GM12864 (cell line): Measurements from ENCODE around the gene GRID1.

Experiments
- DNase-seq: peaks from one replicate; pipeline ENCODE4 v3.0.0-alpha.2; 2011; ENCODE audit warnings: low read depth
- H3K4me3 ChIP-seq: 2 replicates; pipeline ENCODE4 v1.5.1; 2011; ENCODE audit warnings: mild to moderate bottlenecking, low read depth, low read length, control low read depth
- TF ChIP-seq, protein P1 (sequence below): IDR thresholded peaks from 2 replicates; pipeline ENCODE4 v1.5.1; 2011; ENCODE audit warnings: low read depth, mild to moderate bottlenecking, moderate library complexity, low read length, control low read depth, inconsistent platforms; ENCODE audit errors: missing control alignments

The GRID1 gene

DNA sequence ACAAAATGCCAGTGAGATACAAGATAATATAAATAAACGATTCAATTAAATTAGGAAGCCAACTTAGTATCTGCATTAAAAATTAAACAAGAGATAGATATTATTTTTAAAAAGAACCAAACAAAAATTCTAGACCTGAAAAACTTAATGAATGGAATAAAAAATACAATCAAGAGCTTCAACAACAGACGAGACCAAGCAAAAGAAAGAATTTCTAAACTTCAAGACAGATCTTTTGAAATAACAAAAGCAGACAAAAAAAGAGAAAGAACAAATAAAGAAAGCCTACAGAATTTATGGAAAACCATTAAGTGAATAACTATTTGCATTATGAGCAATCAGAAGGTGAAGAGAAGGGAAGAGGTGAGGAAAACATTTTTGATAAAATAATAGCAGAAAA lies 555.2 kb downstream of the GRID1 start:
- DNase-seq = no peak
- TF ChIP-seq, protein P1, sequence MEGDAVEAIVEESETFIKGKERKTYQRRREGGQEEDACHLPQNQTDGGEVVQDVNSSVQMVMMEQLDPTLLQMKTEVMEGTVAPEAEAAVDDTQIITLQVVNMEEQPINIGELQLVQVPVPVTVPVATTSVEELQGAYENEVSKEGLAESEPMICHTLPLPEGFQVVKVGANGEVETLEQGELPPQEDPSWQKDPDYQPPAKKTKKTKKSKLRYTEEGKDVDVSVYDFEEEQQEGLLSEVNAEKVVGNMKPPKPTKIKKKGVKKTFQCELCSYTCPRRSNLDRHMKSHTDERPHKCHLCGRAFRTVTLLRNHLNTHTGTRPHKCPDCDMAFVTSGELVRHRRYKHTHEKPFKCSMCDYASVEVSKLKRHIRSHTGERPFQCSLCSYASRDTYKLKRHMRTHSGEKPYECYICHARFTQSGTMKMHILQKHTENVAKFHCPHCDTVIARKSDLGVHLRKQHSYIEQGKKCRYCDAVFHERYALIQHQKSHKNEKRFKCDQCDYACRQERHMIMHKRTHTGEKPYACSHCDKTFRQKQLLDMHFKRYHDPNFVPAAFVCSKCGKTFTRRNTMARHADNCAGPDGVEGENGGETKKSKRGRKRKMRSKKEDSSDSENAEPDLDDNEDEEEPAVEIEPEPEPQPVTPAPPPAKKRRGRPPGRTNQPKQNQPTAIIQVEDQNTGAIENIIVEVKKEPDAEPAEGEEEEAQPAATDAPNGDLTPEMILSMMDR = no peak
- no peak overlapping the region for H3K4me3 ChIP-seq

GRCh38 chr10:85810674-85811073 lies 555.9 kb downstream of the GRID1 start:
- H3K4me3 ChIP-seq = no peak overlapping the region
- no peak for DNase-seq
- TF ChIP-seq, protein P1 = no peak

DNA sequence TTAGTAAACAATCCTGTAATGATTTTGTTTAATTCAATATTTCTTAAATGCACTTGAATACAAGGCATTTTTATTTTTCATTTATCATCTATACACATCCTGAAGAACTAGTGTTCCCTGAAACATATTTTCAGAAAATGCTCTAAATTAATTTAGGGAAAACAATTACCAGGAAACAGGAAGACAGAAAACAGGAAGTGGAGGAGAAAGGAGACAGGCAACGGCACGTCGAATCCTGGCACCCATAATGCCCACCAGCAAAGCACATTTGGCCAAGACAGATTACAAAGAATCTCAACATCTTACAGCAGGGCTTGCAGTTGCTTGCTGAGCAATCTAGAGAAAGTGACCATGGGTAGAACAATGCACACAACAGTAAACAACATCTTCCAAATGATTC lies 571.1 kb downstream of the GRID1 start:
- no peak for DNase-seq
- H3K4me3 ChIP-seq = no peak overlapping the region
- TF ChIP-seq, protein P1 = no peak

DNA sequence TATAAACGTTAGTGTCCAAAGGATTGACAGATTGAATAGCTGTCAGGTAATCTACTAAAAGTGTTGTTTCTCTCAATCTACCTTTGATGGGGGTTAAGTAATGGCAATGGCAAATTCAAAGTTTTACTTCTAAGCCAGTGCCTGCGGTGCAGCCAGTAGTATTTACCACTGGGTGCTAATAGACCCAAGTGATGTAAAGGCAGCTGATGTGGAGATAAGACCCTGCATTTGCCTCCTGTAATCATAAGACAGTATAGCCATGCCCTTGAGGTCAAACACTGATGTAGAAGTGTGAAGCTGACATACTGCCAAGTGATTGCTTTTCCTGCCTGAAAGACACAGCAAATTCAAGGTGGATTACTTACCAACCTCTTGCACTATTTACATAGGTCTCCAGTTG lies 572.0 kb downstream of the GRID1 start:
- TF ChIP-seq, protein P1 = no peak
- H3K4me3 ChIP-seq = no peak overlapping the region
- DNase-seq = no peak

- TF ChIP-seq, protein P1 = no peak
- DNase-seq = no peak
- no peak overlapping the region for H3K4me3 ChIP-seq
Observed at GRCh38 chr10:85792533-85792858, 574.1 kb downstream of the GRID1 start.

DNA sequence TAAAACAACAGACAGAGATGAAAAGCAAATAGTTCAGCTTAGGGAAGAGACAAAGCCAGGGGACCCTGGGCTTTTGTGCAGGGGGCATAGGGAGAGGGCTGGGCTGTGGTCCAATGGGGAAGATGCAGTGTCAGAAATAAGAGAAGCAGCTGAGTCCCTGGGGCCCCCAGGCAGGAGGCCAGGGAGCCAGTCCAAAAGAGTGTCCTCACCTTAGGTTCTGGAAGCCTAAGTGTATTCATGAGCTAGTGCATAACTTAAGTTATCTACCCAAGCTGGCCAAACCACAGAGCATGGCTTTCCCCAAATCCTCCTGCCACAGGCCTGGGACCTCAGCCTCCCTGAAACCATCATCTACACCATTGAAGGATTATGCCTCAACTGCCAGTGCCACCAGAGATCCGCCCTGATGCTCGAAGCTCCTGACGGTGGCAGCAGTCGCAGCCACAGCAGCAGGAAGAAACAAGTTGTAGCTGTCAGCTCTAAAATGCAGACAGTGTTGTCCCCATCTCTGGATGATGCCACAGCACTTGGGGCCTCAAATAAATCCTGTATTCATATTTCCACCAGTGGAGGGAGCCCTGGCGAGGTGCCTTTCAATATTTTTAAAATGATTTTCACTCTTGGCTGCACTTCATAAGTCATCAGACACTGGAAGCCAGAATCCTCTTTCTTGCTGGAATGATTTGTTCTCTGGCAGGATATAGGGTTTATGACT lies 574.6 kb downstream of the GRID1 start:
- TF ChIP-seq, protein P1 = peak; percentile 43
- DNase-seq = no peak
- H3K4me3 ChIP-seq = no peak overlapping the region
